Measurements from ENCODE around the gene DFFA.
"Not testable (repeated sequence)": the region's sequence is repeated elsewhere in the genome, so short reads cannot be mapped to it uniquely, and the experiment has no call there.

The DFFA gene

DNA sequence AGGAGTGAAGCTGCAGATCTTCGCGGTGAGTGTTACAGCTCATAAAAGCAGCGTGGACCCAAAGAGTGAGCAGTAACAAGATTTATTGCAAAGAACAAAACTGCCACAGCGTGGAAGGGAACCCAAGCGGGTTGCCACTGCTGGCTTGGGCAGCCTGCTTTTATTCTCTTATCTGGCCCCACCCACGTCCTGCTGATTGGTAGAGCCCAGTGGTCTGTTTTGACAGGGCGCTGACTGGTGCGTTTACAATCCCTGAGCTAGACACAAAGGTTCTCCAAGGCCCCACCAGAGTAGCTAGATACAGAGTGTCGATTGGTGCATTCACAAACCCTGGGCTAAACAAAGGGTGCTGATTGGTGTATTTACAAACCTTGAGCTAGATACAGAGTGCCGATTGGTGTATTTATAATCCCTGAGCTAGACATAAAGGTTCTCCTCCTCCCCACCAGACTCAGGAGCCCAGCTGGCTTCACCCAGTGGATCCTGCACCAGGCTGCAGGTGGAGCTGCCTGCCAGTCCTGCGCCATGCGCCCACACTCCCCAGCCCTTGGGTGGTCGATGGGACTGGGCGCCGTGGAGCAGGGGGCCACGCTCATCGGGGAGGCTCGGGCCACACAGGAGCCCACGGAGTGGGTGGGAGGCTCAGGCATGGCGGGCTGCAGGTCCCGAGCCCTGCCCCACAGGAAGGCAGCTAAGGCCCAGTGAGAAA, 46.3 kb downstream of the DFFA start:
- not testable (repeated sequence) for DNase-seq

DNA sequence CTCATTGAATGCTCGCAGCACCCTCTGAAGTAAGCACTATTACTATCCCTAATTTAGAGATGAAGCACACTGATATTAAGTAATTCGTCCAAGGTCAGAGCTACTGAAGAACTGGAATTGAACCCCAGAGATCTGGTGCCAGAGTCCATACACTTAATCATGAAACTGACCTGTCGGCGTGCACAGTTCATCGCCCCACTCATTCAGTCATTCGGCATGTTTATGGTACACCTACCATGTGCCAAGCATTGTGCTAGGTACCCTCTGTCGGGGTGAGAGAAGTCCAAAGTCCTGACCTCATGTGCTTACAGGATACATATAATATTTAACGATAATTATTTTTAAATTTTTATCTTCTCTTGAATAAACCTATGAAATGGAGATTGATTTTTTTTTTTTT, 47.7 kb downstream of the DFFA start:
- no peak for DNase-seq

GRCh38 chr1:10424034-10424433, 48.3 kb downstream of the DFFA start:
- DNase-seq = no peak

- DNase-seq = no peak
Measured at GRCh38 chr1:10421637-10422036, 50.7 kb downstream of the DFFA start.

- DNase-seq = no peak
Measured at GRCh38 chr1:10419351-10419750, 53.0 kb downstream of the DFFA start.

GRCh38 chr1:10418741-10419140, 53.6 kb downstream of the DFFA start:
- DNase-seq = not testable (repeated sequence)

DNA sequence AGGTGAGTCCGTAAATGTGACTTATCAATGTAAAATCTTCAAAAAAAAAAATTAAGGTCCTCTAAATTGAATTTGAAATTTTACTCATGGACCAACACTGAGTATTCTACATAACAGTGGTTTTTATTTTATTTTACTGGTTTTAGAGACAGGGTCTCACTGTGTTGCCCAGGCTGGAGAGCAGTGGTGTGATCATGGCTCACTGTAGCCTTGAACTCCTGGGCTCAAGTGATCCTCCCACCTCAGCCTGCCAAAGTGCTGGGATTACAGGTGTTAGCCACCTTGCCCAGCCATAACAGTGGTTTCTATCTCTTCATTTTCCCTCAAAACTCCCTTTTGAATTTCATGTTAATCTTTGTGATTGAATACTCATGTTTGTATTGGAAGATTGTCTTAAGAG, 56.4 kb downstream of the DFFA start:
- DNase-seq = not testable (repeated sequence)

GRCh38 chr1:10415211-10415930, 57.0 kb downstream of the DFFA start:
- DNase-seq = peak; percentile 60

- DNase-seq = no peak
Measured at GRCh38 chr1:10407201-10407600, 65.1 kb downstream of the DFFA start.

All from NCI-H226 (cell line).